Renal cortex interstitium (tissue), 11 donors: ENCODE measurements around the gene DFFB. TPM values are rescaled to one million over a fixed set of nuclear protein-coding genes. Genes with fewer than 3 reads are reported as not detected.
A peak's percentile ranks its signal among the peaks of the same experiment; 100 is the strongest.

ENCODE experiments used
- DNase-seq, 11 donors: peaks; one replicate each; pipeline ENCODE4 v3.0.0-alpha.2; 2013; ENCODE audit warnings: low read depth in 9 of 11, low spot score in 4 of 11; ENCODE audit errors: extremely low read depth in 1 of 11
- polyA plus RNA-seq, 3 donors: library from polyadenylated mRNA; unstranded; fragments of 120-200 nt; gene quantifications; one replicate each; pipeline ENCODE4 v1.2.1, GENCODE V29; 2013; ENCODE audit not compliant: insufficient read length in 3 of 3

DFFB gene
- polyA plus RNA-seq, 3 donors, result 7.8 to 9.5 (median 7.9) TPM

- DNase-seq, result no peak
Observed at GRCh38 chr1:3863231-3863935, 6.1 kb downstream of the DFFB start.

- DNase-seq, result no peak
Observed at GRCh38 chr1:3864884-3865283, 7.6 kb downstream of the DFFB start.

- DNase-seq, result no peak
Observed at GRCh38 chr1:3865606-3866160, 8.4 kb downstream of the DFFB start.

DNA sequence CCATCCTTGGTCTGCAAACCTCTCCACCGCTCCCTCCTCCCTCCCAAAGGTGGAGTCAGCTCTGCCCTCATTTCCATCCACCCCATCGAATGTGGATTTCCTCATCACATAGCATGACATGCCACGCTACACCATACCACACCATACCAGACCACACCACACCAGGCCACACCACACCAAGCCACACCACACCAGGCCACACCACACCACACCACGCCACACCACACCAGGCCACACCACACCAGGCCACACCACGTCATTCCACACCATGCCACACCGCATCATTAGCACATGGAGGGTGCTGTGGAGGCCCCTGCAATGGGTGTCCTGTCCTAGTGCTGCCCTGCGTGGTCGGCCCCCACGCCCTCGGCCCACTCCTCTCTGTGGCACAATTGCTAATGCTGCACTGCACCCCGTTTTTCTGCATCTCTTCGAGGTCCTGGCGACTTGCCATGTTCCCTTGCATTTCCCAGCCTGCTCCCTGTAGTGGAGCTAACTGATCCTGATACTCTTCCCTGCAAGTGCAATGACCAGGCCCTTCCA is 11.3 kb downstream of the DFFB start:
- DNase-seq, result no peak

DNA sequence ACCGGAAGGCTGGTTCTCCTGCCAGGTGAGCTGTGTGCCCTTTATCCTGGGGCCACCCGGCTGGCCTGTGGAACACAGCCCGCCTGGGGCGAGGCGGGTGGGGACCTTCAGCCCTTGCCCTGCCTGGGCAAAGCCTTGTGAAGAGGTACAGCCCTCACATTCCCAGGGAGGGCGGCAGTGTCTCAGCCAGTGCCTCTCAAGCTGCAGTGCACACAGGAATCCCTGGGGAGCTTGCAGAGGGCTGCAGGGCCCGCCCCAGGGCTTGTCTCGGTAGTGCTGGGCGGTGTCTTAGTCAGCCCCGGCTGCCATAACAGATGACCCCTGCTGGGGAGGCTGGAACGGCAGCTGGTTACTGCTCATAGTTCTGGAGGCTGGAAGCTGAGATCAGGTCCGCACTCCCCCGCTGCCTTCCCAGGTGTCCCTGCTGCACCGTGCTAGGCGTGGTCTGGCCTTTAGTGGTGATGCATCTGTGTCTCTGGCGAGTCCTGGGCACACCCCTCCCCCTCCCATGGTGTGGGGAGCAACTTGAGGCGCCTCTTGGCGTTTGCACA is 12.6 kb downstream of the DFFB start:
- peak in 1 of 11 donors; percentile 22 for DNase-seq

GRCh38 chr1:3871451-3871805 is 14.2 kb downstream of the DFFB start:
- no peak for DNase-seq

DNA sequence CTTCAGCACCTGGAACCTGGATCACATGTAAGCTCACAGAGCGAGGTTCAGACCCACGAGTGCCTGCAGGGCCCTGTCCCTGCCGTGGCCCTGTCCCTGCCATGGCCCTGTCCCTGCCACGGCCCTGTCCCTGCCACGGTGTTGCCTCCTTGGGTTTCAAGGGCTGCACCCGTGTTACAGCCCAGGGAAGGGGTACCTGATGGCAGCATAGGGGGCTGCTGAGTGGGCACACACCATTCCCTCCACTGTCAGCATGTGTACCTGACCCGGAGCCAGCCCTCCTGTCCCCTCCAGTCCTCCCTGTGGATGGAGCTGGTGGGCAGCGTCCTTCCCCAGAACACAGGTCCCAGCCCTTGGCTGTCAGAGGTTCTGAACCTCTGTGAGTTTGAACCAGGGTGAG is 15.3 kb downstream of the DFFB start:
- DNase-seq, result no peak

DNA sequence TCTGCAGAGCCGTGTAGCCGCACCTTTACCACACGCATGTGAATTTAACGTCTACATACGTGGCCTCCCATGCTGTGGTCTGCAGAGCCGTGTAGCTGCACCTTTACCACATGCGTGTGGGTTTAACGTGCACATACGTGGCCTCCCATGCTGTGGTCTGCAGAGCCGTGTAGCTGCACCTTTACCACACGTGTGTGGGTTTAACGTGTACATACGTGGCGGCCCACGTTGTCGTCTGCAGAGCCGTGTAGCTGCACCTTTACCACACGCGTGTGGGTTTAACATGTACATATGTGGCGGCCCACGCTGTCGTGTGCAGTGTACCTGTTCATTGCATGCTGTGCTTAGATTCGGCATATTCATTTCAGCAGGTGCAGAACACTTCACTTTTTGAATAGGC is 17.5 kb downstream of the DFFB start:
- DNase-seq, result no peak

- no peak for DNase-seq
Observed at GRCh38 chr1:3876716-3877115, 19.4 kb downstream of the DFFB start.

DNA sequence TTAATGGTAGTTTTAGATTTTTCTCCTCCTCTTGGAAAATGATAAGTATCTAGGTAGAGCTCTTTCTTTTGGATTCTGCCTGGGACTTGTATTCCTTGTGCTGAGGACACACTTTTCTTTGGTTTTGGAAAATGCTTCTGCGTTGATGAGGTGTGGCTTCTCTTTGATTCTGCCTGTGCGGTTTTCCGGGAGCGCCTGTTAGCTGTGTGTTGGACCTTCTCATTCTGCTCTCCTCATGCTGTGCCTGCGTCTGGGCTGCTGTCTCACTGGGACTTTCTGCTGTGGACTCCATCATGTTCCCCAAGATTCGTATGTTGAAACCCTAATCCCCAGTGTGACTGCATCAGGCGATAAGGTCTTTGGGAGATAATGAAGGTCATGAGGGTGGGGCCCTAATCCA is 21.8 kb downstream of the DFFB start:
- no peak for DNase-seq

- DNase-seq, result no peak
Observed at GRCh38 chr1:3879787-3880428, 22.6 kb downstream of the DFFB start.

GRCh38 chr1:3880429-3881192 is 23.3 kb downstream of the DFFB start:
- DNase-seq, result no peak

DNA sequence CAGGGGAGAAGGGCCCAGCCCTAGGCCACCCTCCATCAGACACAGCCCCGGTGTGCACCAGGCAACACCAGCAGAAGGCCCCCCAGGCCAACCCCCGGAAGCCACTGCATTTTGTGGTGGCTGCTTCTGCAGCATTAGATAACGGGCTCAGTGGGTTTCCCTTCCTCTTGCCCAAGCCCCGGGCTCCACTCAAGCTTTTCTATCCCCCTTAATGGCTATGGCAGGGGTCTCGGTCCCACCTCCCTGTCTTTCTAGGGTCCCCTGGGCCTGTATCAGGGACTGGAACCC is 23.9 kb downstream of the DFFB start:
- DNase-seq, result no peak

- no peak for DNase-seq
Observed at GRCh38 chr1:3883194-3883925, 26.1 kb downstream of the DFFB start.

- DNase-seq, result no peak
Observed at GRCh38 chr1:3884966-3885365, 27.7 kb downstream of the DFFB start.

DNA sequence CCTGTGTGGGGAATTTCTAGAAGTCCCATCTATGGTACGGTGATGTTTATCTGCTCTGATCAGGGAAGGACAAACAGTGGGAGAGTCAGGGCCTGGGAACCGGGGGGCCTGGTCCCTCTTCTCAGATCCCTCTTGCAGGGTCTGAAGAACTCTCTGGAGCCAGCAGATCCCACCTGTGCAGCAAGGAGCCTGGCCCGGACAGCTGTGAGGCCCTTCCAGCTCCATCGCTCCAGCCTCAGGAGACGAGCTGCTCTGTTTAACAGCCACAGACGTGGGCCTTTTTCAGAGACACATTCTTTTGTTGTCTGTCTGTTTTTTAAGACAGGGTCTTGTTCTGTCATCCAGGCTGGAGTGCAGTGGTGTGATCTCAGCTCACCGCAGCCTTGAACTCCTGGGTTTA is 28.3 kb downstream of the DFFB start:
- no peak for DNase-seq

DNA sequence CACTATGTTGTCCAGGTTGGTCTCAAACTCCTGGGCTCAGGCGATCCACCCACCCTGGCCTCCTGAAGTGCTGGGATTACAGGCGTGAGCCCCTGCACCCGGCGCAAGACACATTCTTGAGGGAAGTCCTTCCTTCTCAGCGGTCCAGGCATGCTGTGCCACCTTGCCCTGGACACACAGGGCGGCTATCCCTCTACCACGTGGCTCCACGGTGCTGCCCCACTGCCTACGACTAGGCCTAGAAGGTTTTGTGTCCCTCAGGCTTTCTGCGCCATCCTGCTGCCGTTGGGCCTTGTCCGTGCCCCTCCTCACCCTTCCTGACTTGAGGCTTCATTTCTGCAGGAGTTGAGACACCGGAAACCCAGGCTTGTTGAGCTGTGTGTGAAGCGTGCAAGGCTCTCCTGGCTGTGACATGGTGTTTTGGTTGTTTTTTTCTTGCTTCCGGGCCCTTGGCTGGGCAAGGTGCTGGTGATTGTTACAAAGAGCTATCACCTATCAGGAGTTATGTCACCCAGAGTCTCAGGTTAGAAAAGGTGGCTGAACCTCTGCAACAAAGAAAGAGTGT is 28.9 kb downstream of the DFFB start:
- DNase-seq, result no peak

DNA sequence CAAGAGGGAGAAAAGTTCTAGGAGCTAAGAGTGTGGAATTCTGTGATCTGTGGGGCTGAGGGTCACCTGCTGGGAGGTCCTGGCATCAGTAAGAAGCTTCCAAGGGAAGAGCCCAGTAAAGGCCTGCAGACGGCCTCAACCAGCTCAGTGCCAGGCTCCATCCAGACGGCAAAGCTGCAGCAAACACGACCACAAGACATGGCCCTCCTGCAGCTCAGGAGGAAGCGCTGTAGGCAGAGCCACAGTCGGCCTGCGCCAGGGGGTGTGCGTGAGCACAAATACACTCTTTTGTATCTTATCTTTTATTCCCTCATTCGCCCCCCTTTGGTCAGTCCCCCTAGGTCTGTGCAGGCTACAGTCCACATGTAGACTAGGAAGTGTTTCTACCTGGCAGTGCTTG is 29.4 kb downstream of the DFFB start:
- no peak for DNase-seq

GRCh38 chr1:3888301-3888700 is 31.0 kb downstream of the DFFB start:
- no peak for DNase-seq
